HCT116 (cell line): ENCODE results near the gene WDPCP. TPM values are rescaled to one million over a fixed set of nuclear protein-coding genes. Genes with fewer than 3 reads are reported as not detected.
"Not testable (repeated sequence)": the region's sequence is repeated elsewhere in the genome, so short reads cannot be mapped to it uniquely, and the experiment has no call there.

ENCODE experiments used
- ATAC-seq: fragments of 200-7000 bp; cut with Tn5 transposase; 2 replicates; pipeline ENCODE4 v1.9.1; 2020; ENCODE audit warnings: mild to moderate bottlenecking, moderate library complexity
- BruUV-seq: library from RNA; stranded (reverse); fragments of 400-500 nt; replicated peaks from 2 replicates; lab custom pipeline; 2021; lab: Mats Ljungman, UMichigan
- CTCF ChIA-PET: fragments of 300-600 bp; sonication (Branson Sonifier 250); formaldehyde crosslinking; loops from one replicate; lab custom pipeline; 2021; ENCODE audit warnings: antibody characterized with exemption; lab: Charles Lee
- POLR2A ChIA-PET: fragments of 300-600, 350-600 bp; sonication (Branson Sonifier 250); formaldehyde crosslinking; loops from one replicate; lab custom pipeline; 2021; ENCODE audit warnings: antibody characterized with exemption; lab: Charles Lee
- RAD21 ChIA-PET, 2 experiments: fragments of 300-600 bp; sonication (Branson Sonifier 250); formaldehyde crosslinking; loops; one replicate each; lab custom pipeline; 2023; ENCODE audit warnings: low total read pairs in 2 of 2; ENCODE audit not compliant: uncharacterized antibody in 2 of 2, unreplicated experiment in 2 of 2, low non-redundant PET in 1 of 2; lab: Charles Lee
- DNase-seq: peaks from one replicate; pipeline ENCODE4 v3.0.0-alpha.2; 2010; ENCODE audit warnings: low read depth, low spot score
- H2AFZ ChIP-seq: fragments of 200-600 bp; shearing (Covaris generic), sonication (generic); 2 replicates; pipeline ENCODE4 v1.6.1; 2017; ENCODE audit warnings: low read depth, mixed run types, mixed read lengths, antibody characterized with exemption, low read length; ENCODE audit not compliant: poor library complexity, severe bottlenecking
- H3K27ac ChIP-seq: 2 replicates; pipeline ENCODE4 v1.5.1; 2012; ENCODE audit warnings: low read depth, low read length
- H3K27me3 ChIP-seq: fragments of 200-600 bp; sonication (generic); 2 replicates; pipeline ENCODE4 v1.6.1; 2016; ENCODE audit warnings: mixed run types, low read length, mixed read lengths; ENCODE audit not compliant: insufficient read depth
- H3K36me3 ChIP-seq, 2 experiments: fragments of 200-500 bp in 1 of 2; fragments of 200-600 bp in 1 of 2; sonication (Bioruptor generic) in 1 of 2; sonication (generic) in 1 of 2; 2 replicates each; pipeline versions ENCODE4 v1.5.1 to v1.6.1; 2014 to 2016; ENCODE audit warnings: low read length in 2 of 2, inconsistent platforms in 1 of 2, mixed read lengths in 1 of 2, mixed run types in 1 of 2; ENCODE audit not compliant: insufficient read depth in 2 of 2, control insufficient read depth in 1 of 2
- H3K4me1 ChIP-seq, 2 experiments: fragments of 200-600 bp in 1 of 2; sonication (generic) in 1 of 2; 2 replicates each; pipeline versions ENCODE4 v1.5.1 to v1.6.1; 2012 to 2017; ENCODE audit warnings: low read length in 2 of 2, inconsistent platforms in 1 of 2, mild to moderate bottlenecking in 1 of 2, mixed read lengths in 1 of 2, mixed run types in 1 of 2, moderate library complexity in 1 of 2; ENCODE audit not compliant: insufficient read depth in 2 of 2, control insufficient read depth in 1 of 2
- H3K4me2 ChIP-seq: fragments of 200-600 bp; sonication (generic); 2 replicates; pipeline ENCODE4 v1.6.1; 2017; ENCODE audit warnings: mixed run types, low read length, mixed read lengths
- H3K4me3 ChIP-seq, 2 experiments: fragments of 200-600 bp in 1 of 2; sonication (generic) in 1 of 2; replicated peaks in 1 of 2; 2 replicates each; pipeline ENCODE4 v1.5.1; 2011 to 2016; ENCODE audit warnings: low read length in 2 of 2, control low read depth in 1 of 2, low read depth in 1 of 2, mild to moderate bottlenecking in 1 of 2, mixed read lengths in 1 of 2, mixed run types in 1 of 2
- H3K79me2 ChIP-seq: fragments of 200-600 bp; sonication (generic); 2 replicates; pipeline ENCODE4 v1.6.1; 2017; ENCODE audit warnings: mild to moderate bottlenecking, mixed run types, low read length, moderate library complexity, mixed read lengths; ENCODE audit not compliant: insufficient read depth
- H3K9ac ChIP-seq: fragments of 200-600 bp; sonication (generic); 2 replicates; pipeline ENCODE4 v1.6.1; 2016; ENCODE audit warnings: low read length, mixed read lengths
- H3K9me2 ChIP-seq: fragments of 200-600 bp; sonication (generic), shearing (Covaris generic); 2 replicates; pipeline ENCODE4 v1.6.1; 2017; ENCODE audit warnings: mixed run types, mild to moderate bottlenecking, moderate library complexity; ENCODE audit not compliant: insufficient read depth
- H3K9me3 ChIP-seq, 2 experiments: fragments of 200-500 bp in 1 of 2; fragments of 200-600 bp in 1 of 2; sonication (Bioruptor generic) in 1 of 2; sonication (generic) in 1 of 2; 2 replicates each; pipeline ENCODE4 v1.6.1; 2014 to 2017; ENCODE audit warnings: low read length in 2 of 2, mixed read lengths in 2 of 2, inconsistent platforms in 1 of 2, low read depth in 1 of 2, mild to moderate bottlenecking in 1 of 2, mixed run types in 1 of 2, moderate library complexity in 1 of 2; ENCODE audit not compliant: control insufficient read depth in 1 of 2, insufficient read depth in 1 of 2
- H4K20me1 ChIP-seq: fragments of 200-600 bp; sonication (generic), shearing (Covaris generic); 2 replicates; pipeline ENCODE4 v1.6.1; 2017; ENCODE audit warnings: mixed run types, mild to moderate bottlenecking, moderate library complexity; ENCODE audit not compliant: insufficient read depth
- ATF3 ChIP-seq: IDR thresholded peaks from 2 replicates; pipeline ENCODE4 v1.6.1; 2012
- CBX3 ChIP-seq: IDR thresholded peaks from 2 replicates; pipeline ENCODE4 v1.6.1; 2012; ENCODE audit warnings: low read depth
- EGR1 ChIP-seq: IDR thresholded peaks from 2 replicates; pipeline ENCODE4 v1.6.1; 2012; ENCODE audit warnings: low read depth
- ELF1 ChIP-seq: IDR thresholded peaks from 2 replicates; pipeline ENCODE4 v1.6.1; 2012; ENCODE audit warnings: low read depth, borderline replicate concordance
- EZH2 ChIP-seq: fragments of 200-600 bp; sonication (generic); IDR thresholded peaks from 2 replicates; pipeline ENCODE4 v1.6.1; 2017; ENCODE audit warnings: antibody characterized with exemption, mixed run types
- FOSL1 ChIP-seq: IDR thresholded peaks from 2 replicates; pipeline ENCODE4 v1.6.1; 2012; ENCODE audit warnings: low read depth
- MAX ChIP-seq: IDR thresholded peaks from 2 replicates; pipeline ENCODE4 v1.6.1; 2012
- POLR2A ChIP-seq: IDR thresholded peaks from 2 replicates; pipeline ENCODE4 v1.7.0; 2011; ENCODE audit warnings: borderline replicate concordance; ENCODE audit not compliant: insufficient read depth, insufficient read length; ENCODE audit errors: extremely low read depth
- POLR2AphosphoS5 ChIP-seq: IDR thresholded peaks from 2 replicates; pipeline ENCODE4 v1.6.1; 2011; ENCODE audit warnings: mild to moderate bottlenecking, low read depth, low read length, moderate library complexity
- RAD21 ChIP-seq: IDR thresholded peaks from 2 replicates; pipeline ENCODE4 v1.6.1; 2012; ENCODE audit warnings: low read depth, mild to moderate bottlenecking
- SP1 ChIP-seq: IDR thresholded peaks from 2 replicates; pipeline ENCODE4 v1.6.1; 2012; ENCODE audit warnings: low read depth
- SRF ChIP-seq: IDR thresholded peaks from 2 replicates; pipeline ENCODE4 v1.6.1; 2012; ENCODE audit warnings: low read depth
- TCF7L2 ChIP-seq: IDR thresholded peaks from 2 replicates; pipeline ENCODE4 v1.7.0; 2011; ENCODE audit warnings: borderline replicate concordance, inconsistent platforms; ENCODE audit not compliant: insufficient read depth, insufficient read length; ENCODE audit errors: extremely low read depth
- YY1 ChIP-seq: IDR thresholded peaks from 2 replicates; pipeline ENCODE4 v1.6.1; 2011; ENCODE audit warnings: low read length, low read depth, moderate library complexity, mild to moderate bottlenecking; ENCODE audit not compliant: insufficient replicate concordance; ENCODE audit errors: extremely low read depth
- ZFX ChIP-seq: fragments of 450-650 bp; IDR thresholded peaks from 2 replicates; pipeline ENCODE4 v1.6.1; 2017
- ZNF274 ChIP-seq: fragments of 200-500 bp; sonication (Bioruptor generic); IDR thresholded peaks from 2 replicates; pipeline ENCODE4 v1.6.1; 2014; ENCODE audit warnings: mild to moderate bottlenecking, low read depth, low read length, inconsistent platforms
- intact Hi-C: fragments of 100-400 bp; cut with micrococcal nuclease; formaldehyde crosslinking; loops from 2 replicates; pipeline ENCODE4 v1.10.0; 2022
- total RNA-seq: library from RNA; stranded (reverse); gene quantifications from one replicate; pipeline ENCODE4 v1.2.1, GENCODE V29; 2021; ENCODE audit not compliant: unreplicated experiment

Gene WDPCP
- total RNA-seq, 1 experiment from 2014 or later, result 4.1 TPM

- ChIA-PET CTCF (no interaction called here), POLR2A (no interaction called here), RAD21 (no interaction called here)
- Histone ChIP-seq H3K9me2 (no peaks in the 10 kb centered on the region), H3K4me3 (no peak overlapping the region), H3K27ac (no peak overlapping the region), H2AFZ (no peak overlapping the region), H4K20me1 (no peaks in the 10 kb centered on the region), H3K4me2 (no peak overlapping the region), H3K36me3 (no peaks in the 10 kb centered on the region), H3K9ac (no peak overlapping the region), H3K4me1 (no peaks in the 10 kb centered on the region), H3K79me2 (no peaks in the 10 kb centered on the region), H3K27me3 (no peaks in the 10 kb centered on the region), H3K9me3 (0 out of 4 replicates have a peak, but pooled peaks cover 0 to 3% of the 10 kb centered on the region in 2 experiments)
- ATAC-seq (no peak), DNase-seq (no peak)
- TF ChIP-seq YY1 (no peak), EGR1 (no peak), TCF7L2 (no peak), ATF3 (no peak), FOSL1 (no peak), SRF (no peak), MAX (no peak), POLR2AphosphoS5 (no peak), CBX3 (no peak), EZH2 (no peak), POLR2A (no peak), ZFX (no peak), SP1 (no peak), ZNF274 (no peak), RAD21 (no peak), ELF1 (no peak)
- no TSS peak for BruUV-seq
- intact Hi-C loops, result no loop called here
These were observed 25.5 kb downstream of the WDPCP start for GRCh38 chr2:63562751-63563150.

- H3K9me2 ChIP-seq, H3K79me2 ChIP-seq, H3K4me2 ChIP-seq, RAD21 ChIA-PET, H3K36me3 ChIP-seq, intact Hi-C loops, CTCF ChIA-PET, H2AFZ ChIP-seq, H3K4me3 ChIP-seq, H3K9ac ChIP-seq, POLR2A ChIA-PET, H3K9me3 ChIP-seq, H3K4me1 ChIP-seq, ATAC-seq, H4K20me1 ChIP-seq, DNase-seq, BruUV-seq, H3K27me3 ChIP-seq, H3K27ac ChIP-seq: not testable (repeated sequence)
These were observed 29.4 kb downstream of the WDPCP start for GRCh38 chr2:63558922-63559321.

- H3K9me2 ChIP-seq, ATAC-seq, intact Hi-C loops, H3K4me3 ChIP-seq, DNase-seq, H4K20me1 ChIP-seq, BruUV-seq, CTCF ChIA-PET, H3K79me2 ChIP-seq, H3K9ac ChIP-seq, H3K4me2 ChIP-seq, H3K36me3 ChIP-seq, H3K27ac ChIP-seq, H2AFZ ChIP-seq, H3K27me3 ChIP-seq, POLR2A ChIA-PET, H3K9me3 ChIP-seq, RAD21 ChIA-PET: not testable (repeated sequence)
- peaks cover 11 to 12% of the 10 kb centered on the region in 2 experiments; a peak in 3 of 4 replicates for H3K4me1 ChIP-seq
These were observed 30.5 kb downstream of the WDPCP start for GRCh38 chr2:63557819-63558218.
